ENCODE data around the gene NFU1. TPM values are rescaled to one million over a fixed set of nuclear protein-coding genes. Genes with fewer than 3 reads are reported as not detected.

NFU1 gene
- total RNA-seq, 1 donor = 34.0 TPM

GRCh38 chr2:69465513-69466456, 28.6 kb upstream of the NFU1 start:
- Histone ChIP-seq H3K4me2 (ENCODE audit: insufficient read depth, low read length) (no peak overlapping the region), H3K9me3 (ENCODE audit: low read depth, low read length) (no peaks in the 10 kb centered on the region), H2AFZ (ENCODE audit: low read length) (no peak overlapping the region), H3K36me3 (ENCODE audit: insufficient read depth, low read length) (peaks cover 20% of the 10 kb centered on the region), H3K27ac (ENCODE audit: low read depth, low read length) (no peak overlapping the region), H3K79me2 (ENCODE audit: insufficient read depth, low read length) (no peaks in the 10 kb centered on the region), H3K4me1 (ENCODE audit: insufficient read depth, low read length) (no peaks in the 10 kb centered on the region), H3K27me3 (ENCODE audit: insufficient read depth, low read length) (no peaks in the 10 kb centered on the region), H3K4me3 (ENCODE audit: insufficient read depth, low read length) (no peak overlapping the region), H4K20me1 (ENCODE audit: insufficient read depth, low read length) (no peaks in the 10 kb centered on the region)
- TF ChIP-seq CTCF (IDR thresholded peaks at IDR 0.05; ENCODE audit: extremely low read depth, low read depth, low read length) = no peak
- peak; percentile 48 for DNase-seq (ENCODE audit: insufficient read length, low spot score, missing footprints)

GRCh38 chr2:69464575-69464974, 27.3 kb upstream of the NFU1 start:
- Histone ChIP-seq H3K27ac (ENCODE audit: low read depth, low read length) (no peak overlapping the region), H3K4me3 (ENCODE audit: insufficient read depth, low read length) (no peak overlapping the region), H3K4me1 (ENCODE audit: insufficient read depth, low read length) (no peaks in the 10 kb centered on the region), H3K9me3 (ENCODE audit: low read depth, low read length) (no peaks in the 10 kb centered on the region), H3K4me2 (ENCODE audit: insufficient read depth, low read length) (no peak overlapping the region), H3K79me2 (ENCODE audit: insufficient read depth, low read length) (no peaks in the 10 kb centered on the region), H4K20me1 (ENCODE audit: insufficient read depth, low read length) (no peaks in the 10 kb centered on the region), H3K36me3 (ENCODE audit: insufficient read depth, low read length) (peaks cover 20% of the 10 kb centered on the region), H3K27me3 (ENCODE audit: insufficient read depth, low read length) (no peaks in the 10 kb centered on the region), H2AFZ (ENCODE audit: low read length) (no peak overlapping the region)
- no peak for TF ChIP-seq CTCF (IDR thresholded peaks at IDR 0.05; ENCODE audit: extremely low read depth, low read depth, low read length)
- no peak for DNase-seq (ENCODE audit: insufficient read length, low spot score, missing footprints)

GRCh38 chr2:69462780-69463179, 25.5 kb upstream of the NFU1 start:
- no peak for DNase-seq (ENCODE audit: insufficient read length, low spot score, missing footprints)
- Histone ChIP-seq H3K27me3 (ENCODE audit: insufficient read depth, low read length) (no peaks in the 10 kb centered on the region), H3K36me3 (ENCODE audit: insufficient read depth, low read length) (peaks cover 20% of the 10 kb centered on the region), H2AFZ (ENCODE audit: low read length) (no peak overlapping the region), H3K79me2 (ENCODE audit: insufficient read depth, low read length) (no peaks in the 10 kb centered on the region), H3K27ac (ENCODE audit: low read depth, low read length) (no peak overlapping the region), H3K4me2 (ENCODE audit: insufficient read depth, low read length) (no peak overlapping the region), H3K4me3 (ENCODE audit: insufficient read depth, low read length) (no peak overlapping the region), H3K9me3 (ENCODE audit: low read depth, low read length) (no peaks in the 10 kb centered on the region), H3K4me1 (ENCODE audit: insufficient read depth, low read length) (no peaks in the 10 kb centered on the region), H4K20me1 (ENCODE audit: insufficient read depth, low read length) (no peaks in the 10 kb centered on the region)
- no peak for TF ChIP-seq CTCF (IDR thresholded peaks at IDR 0.05; ENCODE audit: extremely low read depth, low read depth, low read length)

GRCh38 chr2:69461404-69461803, 24.2 kb upstream of the NFU1 start:
- no peak overlapping the region for H3K27ac ChIP-seq (ENCODE audit: low read depth, low read length)
- TF ChIP-seq CTCF (IDR thresholded peaks at IDR 0.05; ENCODE audit: extremely low read depth, low read depth, low read length) = no peak

More at GRCh38 chr2:69461404-69461803, 24.2 kb upstream of the NFU1 start:
- peaks cover 18% of the 10 kb centered on the region for H3K36me3 ChIP-seq (ENCODE audit: insufficient read depth, low read length)
- no peak overlapping the region for H3K4me2 ChIP-seq (ENCODE audit: insufficient read depth, low read length)
- no peak for DNase-seq (ENCODE audit: insufficient read length, low spot score, missing footprints)
- H4K20me1 ChIP-seq (ENCODE audit: insufficient read depth, low read length) = no peaks in the 10 kb centered on the region
- no peaks in the 10 kb centered on the region for H3K27me3 ChIP-seq (ENCODE audit: insufficient read depth, low read length)
- H3K4me1 ChIP-seq (ENCODE audit: insufficient read depth, low read length) = no peaks in the 10 kb centered on the region
- H3K4me3 ChIP-seq (ENCODE audit: insufficient read depth, low read length) = no peak overlapping the region
- no peak overlapping the region for H2AFZ ChIP-seq (ENCODE audit: low read length)
- H3K79me2 ChIP-seq (ENCODE audit: insufficient read depth, low read length) = no peaks in the 10 kb centered on the region
- H3K9me3 ChIP-seq (ENCODE audit: low read depth, low read length) = no peaks in the 10 kb centered on the region
